ENCODE results near the gene TNPO3.

TNPO3 gene

GRCh38 chr7:128937271-128937646, 117.7 kb downstream of the TNPO3 start:
- DNase-seq = no peak

DNA sequence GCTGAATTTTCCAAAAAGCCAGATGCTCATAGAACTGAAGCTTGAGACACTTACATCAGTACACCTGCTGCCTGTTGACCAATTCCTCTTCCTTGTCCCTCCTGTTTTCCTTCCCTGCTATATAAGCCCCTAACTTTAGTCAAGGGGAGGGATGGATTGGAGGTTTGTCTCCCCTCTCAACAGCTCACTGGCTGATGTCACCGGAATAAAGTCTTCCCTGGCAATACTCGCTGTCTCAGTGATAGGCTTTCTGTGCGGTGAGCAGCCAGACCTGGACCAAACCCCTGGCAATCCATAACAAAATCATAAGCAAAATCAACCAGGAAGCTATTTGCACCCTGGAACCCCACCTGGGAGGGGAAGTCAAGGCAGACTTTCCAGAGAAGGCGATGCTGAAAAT, 118.1 kb downstream of the TNPO3 start:
- no peak for DNase-seq

GRCh38 chr7:128935342-128935730, 119.6 kb downstream of the TNPO3 start:
- no peak for DNase-seq

DNA sequence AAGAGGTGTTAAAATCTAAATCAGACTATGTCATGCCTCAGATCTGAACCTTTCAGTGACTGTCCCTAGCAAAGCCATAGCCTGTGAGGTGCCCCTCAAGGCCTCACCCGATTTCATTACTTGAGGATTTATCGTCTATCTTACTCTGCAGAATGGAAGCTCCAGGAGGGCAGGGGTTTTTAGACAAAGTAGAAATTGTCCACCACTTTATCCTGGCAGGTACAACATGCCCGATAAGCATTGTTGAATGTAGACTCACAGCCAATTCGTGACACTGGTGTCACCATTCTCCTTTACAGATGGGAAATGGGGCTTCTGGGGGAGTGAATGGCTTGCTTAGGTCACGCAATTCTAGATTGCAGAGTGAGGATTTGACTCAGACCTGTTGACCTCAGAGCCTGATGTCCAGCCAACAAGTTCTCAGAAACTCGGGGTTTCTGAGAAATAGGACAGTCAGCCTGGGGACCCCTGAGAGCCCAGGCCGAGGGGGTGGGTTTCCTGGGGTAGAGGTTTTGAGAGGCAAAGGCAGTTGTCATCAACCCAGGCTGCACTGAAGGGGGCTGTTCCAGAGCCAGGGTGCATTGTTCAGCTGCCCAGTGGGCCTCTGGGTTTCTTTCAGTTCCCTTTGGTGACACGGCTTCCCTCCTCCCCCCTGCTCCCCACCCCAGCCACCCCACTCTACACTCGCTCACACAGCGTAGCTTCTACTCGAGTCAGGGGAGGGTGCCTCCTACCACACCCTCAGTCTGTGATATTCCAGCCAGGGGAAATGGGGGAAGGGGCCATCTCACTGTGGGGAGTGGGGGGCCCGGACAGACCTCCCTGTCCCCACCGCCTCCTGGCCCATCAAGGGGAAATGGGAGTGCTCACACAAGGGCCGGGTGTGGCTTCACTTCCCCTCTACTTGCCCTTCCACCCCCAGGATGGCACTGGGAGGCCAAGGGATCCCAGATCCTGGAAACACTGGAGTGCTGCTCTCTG, 120.3 kb downstream of the TNPO3 start:
- no peak for DNase-seq

DNA sequence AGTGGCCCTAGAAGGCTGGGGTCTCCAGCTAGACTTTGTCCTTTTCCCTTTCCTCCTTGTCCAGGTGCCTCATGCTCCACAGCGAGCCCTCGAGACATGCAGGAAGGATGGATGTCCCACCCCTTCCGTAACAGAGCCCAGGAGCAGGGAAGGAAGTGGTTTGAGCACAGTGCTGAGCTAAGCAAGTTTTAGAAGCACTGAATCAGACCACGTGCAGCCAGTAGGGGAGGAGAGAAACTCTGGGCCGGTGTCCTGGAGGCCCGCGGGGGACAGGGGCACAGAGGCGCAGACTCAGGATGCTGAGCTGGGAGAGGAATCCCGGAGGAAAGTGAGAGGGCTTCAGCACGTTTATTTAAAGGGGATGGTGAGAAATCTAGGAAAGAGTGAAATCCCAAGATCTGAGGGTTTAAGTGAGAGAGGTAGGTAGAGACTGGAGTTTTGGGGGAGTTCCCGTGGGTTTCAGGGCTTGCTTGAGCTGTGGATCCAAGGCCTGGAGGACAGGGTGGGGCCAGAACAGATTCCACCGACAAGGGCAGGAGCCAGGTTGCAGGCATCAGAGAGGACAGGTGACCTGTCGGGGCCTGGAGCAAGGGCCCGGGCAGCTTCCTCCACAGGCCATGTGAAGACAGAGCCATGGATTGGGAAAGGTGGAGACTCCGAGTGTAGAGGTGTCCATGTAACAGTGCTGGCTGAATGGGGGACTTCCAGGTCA, 121.6 kb downstream of the TNPO3 start:
- DNase-seq = peak; percentile 65

GRCh38 chr7:128932862-128933179, 122.1 kb downstream of the TNPO3 start:
- DNase-seq = no peak

DNA sequence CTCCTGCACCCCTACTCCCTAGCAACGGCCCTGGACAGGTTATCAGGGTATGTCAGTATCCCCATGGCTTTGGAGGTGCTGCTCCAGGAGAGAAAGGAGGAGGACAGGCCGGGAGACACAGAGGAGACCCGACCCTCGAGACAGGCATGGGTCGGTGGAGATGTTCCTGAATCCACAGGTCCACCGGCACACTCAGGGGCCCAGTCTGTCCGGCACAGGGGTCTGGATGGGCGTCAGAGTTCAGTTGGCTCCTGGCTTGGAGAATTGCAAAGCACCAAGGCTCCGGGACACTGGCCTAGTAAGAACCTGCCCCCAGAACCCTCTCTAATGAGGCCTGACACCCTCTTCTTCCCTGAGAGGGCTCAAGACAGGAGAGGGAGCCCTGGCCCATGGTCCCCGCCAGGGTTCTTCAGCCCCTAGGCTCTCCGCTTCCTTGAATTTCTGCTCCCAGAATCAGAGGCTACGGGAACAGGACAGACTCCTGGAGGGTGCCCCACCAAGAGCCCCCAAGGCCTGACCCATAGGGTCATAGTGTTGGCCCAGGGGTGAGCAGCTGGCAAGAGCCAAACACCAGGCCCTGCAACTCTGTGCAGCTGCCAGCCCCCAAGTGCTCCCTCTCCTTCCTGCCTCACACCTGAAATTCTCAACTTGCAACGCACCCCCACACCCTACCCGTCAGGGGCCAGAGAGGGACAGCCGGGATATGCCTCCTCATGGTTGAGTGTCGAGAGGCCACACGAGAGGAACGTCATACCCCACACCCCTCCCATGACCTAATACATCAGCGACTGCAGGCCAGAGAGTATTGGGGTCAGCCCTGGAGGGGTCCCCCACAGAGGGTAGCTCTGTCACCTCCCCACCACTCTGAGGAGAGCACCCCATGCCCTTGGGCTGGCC, 122.7 kb downstream of the TNPO3 start:
- no peak for DNase-seq

GRCh38 chr7:128931190-128931798, 123.6 kb downstream of the TNPO3 start:
- no peak for DNase-seq

GRCh38 chr7:128928882-128929788, 125.8 kb downstream of the TNPO3 start:
- DNase-seq = no peak

- DNase-seq = no peak
Measured at GRCh38 chr7:128928159-128928813, 126.6 kb downstream of the TNPO3 start.

DNA sequence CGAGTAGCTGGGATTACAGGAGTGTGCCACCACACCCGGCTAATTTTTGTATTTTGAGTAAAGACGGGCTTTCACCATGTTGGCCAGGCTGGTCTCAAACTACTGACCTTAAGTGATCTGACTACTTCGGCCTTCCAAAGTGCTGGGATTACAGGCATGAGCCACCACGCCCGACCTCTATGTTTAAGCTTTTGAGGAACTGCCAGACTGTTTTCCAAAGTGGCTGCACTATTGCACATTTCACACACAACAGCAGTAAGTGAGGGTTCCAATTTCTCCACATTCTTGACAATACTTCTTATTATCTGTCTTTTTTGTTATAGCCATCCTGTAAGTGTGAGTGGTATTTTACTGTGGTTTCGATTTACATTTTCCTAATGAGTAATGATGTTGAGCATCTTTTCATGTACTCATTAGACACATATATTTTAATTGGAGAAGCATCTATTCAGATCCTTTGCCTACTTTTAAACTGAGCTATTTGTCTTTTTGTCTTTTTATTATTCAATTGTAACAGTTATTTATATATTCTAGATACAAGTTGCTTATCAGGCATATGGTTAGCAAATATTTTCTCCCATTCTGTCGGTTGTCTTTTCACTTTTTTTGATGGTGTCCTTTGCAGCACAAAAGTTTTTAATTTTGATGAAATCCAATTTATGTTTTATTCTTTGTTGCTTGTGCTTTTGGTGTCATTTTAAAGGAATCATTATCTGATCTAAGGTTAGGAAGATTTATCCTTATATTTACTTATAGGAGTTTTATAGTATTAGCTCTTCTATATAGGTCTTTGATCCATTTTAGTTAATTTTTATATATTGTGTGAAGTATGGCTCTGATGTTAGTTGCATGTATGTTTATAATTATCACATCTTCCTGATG, 130.0 kb downstream of the TNPO3 start:
- DNase-seq = no peak

DNA sequence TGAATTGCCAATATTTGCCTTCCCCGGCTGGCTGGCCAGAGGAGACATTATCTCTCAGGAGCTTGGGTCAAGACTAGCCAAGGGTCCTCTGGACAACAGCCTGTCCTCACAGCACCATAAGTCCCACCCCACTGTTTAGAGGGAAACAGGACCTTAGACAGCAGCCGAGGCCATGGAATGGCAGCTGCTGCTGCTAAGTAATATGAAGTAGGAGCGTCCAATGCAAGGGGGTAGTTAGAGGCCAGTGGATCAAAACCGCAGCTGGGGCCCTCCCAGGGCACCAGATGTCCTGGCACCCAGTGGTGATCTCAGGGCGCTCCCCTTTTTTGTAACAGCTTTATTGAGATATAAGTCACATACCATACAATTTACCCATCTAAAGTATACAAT, 131.5 kb downstream of the TNPO3 start:
- no peak for DNase-seq

DNA sequence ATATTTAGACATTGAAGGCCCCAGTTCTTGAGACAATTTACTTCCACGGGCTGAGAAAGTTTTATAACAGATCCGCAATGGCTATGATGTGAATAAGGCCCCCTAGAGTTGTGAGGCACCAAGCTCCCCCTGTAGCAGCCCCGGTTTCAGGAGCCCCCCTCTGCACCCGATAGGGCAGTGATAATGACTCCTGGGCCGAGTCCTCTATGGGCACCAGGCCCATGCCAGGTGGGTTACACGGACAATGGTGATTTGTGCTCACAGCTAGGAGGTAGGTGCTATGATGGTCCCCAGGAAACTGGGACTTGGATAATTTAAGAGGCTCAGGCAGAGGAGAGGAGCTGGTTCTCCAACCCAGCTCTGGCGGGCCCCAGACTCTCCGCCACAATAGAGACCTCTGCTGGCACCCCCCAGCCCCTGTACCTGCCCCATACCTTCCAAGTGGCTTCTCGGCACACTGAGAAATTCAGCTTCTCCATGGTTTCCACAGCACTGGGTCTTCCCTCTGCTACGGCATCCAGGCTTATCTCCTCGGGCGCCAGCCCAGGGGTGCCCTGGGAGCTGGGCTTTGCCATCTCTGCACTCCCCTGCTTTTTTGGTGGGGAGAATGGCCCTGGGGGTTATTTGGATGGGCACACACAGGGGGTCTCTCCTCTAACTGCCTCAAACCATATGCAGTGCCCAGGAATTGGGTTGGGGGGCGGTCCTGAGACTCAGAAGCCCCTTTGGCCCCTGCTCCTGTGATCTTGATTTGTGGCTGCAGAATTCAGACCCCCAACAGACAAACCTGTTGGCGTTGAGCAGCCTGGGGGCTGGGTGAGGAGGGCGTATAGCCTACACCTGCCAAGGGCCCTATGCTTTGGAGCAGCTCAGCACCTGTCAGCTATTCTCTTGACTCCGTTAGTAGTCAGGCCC, 132.2 kb downstream of the TNPO3 start:
- no peak for DNase-seq

DNA sequence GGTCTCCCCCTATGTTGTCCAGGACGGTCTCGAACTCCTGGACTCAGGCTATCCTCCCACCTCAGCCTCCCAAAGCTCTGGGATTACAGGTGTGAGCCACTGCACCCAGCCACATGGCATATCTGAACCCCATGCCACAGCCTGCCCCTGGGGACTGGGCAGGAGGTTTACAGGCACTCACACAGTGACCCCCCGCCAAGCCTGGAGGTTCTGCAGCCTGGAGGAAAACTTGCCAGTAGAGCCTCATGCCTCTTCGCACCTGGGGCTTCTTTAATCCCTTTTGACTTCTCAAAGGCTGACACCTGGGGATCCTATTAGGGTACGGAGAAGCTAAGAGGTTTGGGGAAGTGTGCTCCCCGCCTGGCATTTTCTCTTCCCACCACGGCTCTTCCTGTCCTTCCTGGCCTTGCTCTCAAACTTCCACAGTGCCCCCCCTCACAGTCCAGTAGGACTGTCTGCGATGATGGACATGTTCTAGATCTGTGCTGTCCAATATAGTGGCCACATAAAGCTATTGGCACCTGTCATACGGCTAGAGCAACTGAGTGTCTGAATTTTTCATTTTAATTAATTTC, 133.0 kb downstream of the TNPO3 start:
- no peak for DNase-seq

DNA sequence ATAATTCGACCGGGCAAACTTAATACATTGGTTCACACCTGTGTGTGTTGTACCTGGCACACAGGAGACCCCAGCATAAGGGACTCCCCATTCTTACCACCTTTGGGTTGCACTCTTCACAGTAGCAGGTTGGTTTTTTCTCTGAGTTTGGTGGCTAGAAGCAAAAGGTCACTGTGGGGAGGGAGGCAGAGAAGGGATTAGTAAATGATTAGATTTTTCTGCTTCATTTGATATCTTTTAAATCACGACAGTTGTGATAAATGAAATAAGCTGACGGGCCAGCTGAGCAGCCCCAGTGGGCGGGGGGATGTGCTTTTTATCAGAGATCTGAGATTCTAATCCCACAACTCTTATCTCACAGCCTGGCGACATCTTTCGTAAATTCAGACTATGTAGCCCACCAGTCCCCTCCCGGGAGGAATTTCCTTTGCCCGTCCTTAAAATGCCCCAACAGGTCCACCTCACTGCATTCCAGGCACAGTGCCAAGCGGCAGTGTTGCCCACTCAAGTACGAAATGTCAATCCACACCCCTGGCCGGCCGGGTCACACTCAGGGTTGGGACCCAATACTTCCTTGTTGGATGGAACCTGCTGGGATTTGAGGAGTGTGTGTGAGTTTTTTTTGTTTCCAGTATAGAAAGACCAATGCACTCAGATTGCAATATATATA, 133.9 kb downstream of the TNPO3 start:
- DNase-seq = no peak

GRCh38 chr7:128919881-128920799, 134.8 kb downstream of the TNPO3 start:
- no peak for DNase-seq

GRCh38 chr7:128919241-128919640, 135.7 kb downstream of the TNPO3 start:
- no peak for DNase-seq

Measured in CD4-positive, alpha-beta T cell treated with Interleukin-10 for 1 hour (primary cell).